ENCODE data around the gene RNGTT. TPM values are rescaled to one million over a fixed set of nuclear protein-coding genes. Genes with fewer than 3 reads are reported as not detected.
A peak's percentile ranks its signal among the peaks of the same experiment; 100 is the strongest.

RNGTT gene
- total and polyA plus RNA-seq, 12 donors = 2.6 to 29.6 (median 14.2) TPM

- intact Hi-C loops (cut with DNase I) = no loop called here
- Histone ChIP-seq H3K27ac (no peak overlapping the region), H3K4me1 (replicated peaks in 1 of 2) (no peaks in the 10 kb centered on the region), H3K9me3 (replicated peaks in 1 of 3) (no peaks in the 10 kb centered on the region), H3K36me3 (replicated peaks in 1 of 2) (no peaks in the 10 kb centered on the region), H3K4me3 (no peak overlapping the region), H3K27me3 (no peaks in the 10 kb centered on the region)
- TF ChIP-seq POLR2A (IDR thresholded peaks at IDR 0.05) = no peak
- TF ChIP-seq CTCF (IDR thresholded peaks at IDR 0.05) = no peak
- no peak for DNase-seq
- 88 to 100% (median 99%) methylated on average over 1 of the region's 1 CpG for WGBS, 4 donors
These were observed 41.7 kb downstream of the RNGTT start for GRCh38 chr6:88921734-88922133.

- no peaks in the 10 kb centered on the region for H3K36me3 ChIP-seq (replicated peaks in 1 of 2)
- H3K9me3 ChIP-seq (replicated peaks in 1 of 3) = no peaks in the 10 kb centered on the region
- WGBS, 4 donors = 89 to 100% (median 93%) methylated on average over 1 of the region's 1 CpG
- no peak for TF ChIP-seq CTCF (IDR thresholded peaks at IDR 0.05)
- TF ChIP-seq POLR2A (IDR thresholded peaks at IDR 0.05) = no peak
- DNase-seq = no peak
- H3K27me3 ChIP-seq = no peaks in the 10 kb centered on the region
- no peak overlapping the region for H3K27ac ChIP-seq
- intact Hi-C loops (cut with DNase I) = no loop called here
- H3K4me3 ChIP-seq = no peak overlapping the region
- no peaks in the 10 kb centered on the region for H3K4me1 ChIP-seq (replicated peaks in 1 of 2)
These were observed 42.4 kb downstream of the RNGTT start for GRCh38 chr6:88920774-88921733.

- Histone ChIP-seq H3K4me1 (replicated peaks in 1 of 2) (no peaks in the 10 kb centered on the region), H3K9me3 (replicated peaks in 1 of 3) (no peaks in the 10 kb centered on the region), H3K4me3 (no peak overlapping the region), H3K27ac (no peak overlapping the region), H3K27me3 (no peaks in the 10 kb centered on the region), H3K36me3 (replicated peaks in 1 of 2) (no peaks in the 10 kb centered on the region)
- no peak for DNase-seq
- intact Hi-C loops (cut with DNase I) = no loop called here
- TF ChIP-seq CTCF (IDR thresholded peaks at IDR 0.05) = no peak
- TF ChIP-seq POLR2A (IDR thresholded peaks at IDR 0.05) = no peak
- 92 to 97% (median 96%) methylated on average over 2 of the region's 2 CpGs for WGBS, 4 donors
These were observed 43.3 kb downstream of the RNGTT start for GRCh38 chr6:88920088-88920487.

GRCh38 chr6:88919032-88919431 is 44.4 kb downstream of the RNGTT start:
- no peaks in the 10 kb centered on the region for H3K9me3 ChIP-seq (replicated peaks in 1 of 3)
- TF ChIP-seq CTCF (IDR thresholded peaks at IDR 0.05) = peak in 4 of 6 experiments; percentile 20 to 33 (median 26)
- TF ChIP-seq POLR2A (IDR thresholded peaks at IDR 0.05) = no peak
- WGBS, 4 donors = 47 to 60% (median 55%) methylated on average over 1 of the region's 1 CpG
- H3K4me3 ChIP-seq = no peak overlapping the region
- H3K27me3 ChIP-seq = no peaks in the 10 kb centered on the region
- intact Hi-C loops (cut with DNase I) = no loop called here
- no peak for DNase-seq
- H3K36me3 ChIP-seq (replicated peaks in 1 of 2) = no peaks in the 10 kb centered on the region
- H3K27ac ChIP-seq = no peak overlapping the region
- no peaks in the 10 kb centered on the region for H3K4me1 ChIP-seq (replicated peaks in 1 of 2)
